GM18951 (cell line): ENCODE measurements around the gene C6orf141.

Experiments
- POLR2A ChIP-seq: IDR thresholded peaks from 4 replicates; pipeline ENCODE4 v1.6.1; 2011; ENCODE audit warnings: mild to moderate bottlenecking; ENCODE audit not compliant: insufficient read length, insufficient read depth; ENCODE audit errors: extremely low read depth
- in situ Hi-C: fragments of 300-500 bp; cut with MboI; formaldehyde crosslinking; loops from one replicate; pipeline ENCODE4 v1.12.0; 2022; ENCODE audit warnings: low sequenced_read_pairs, mixed read lengths, inconsistent platforms; ENCODE audit not compliant: unreplicated experiment

Gene C6orf141

DNA sequence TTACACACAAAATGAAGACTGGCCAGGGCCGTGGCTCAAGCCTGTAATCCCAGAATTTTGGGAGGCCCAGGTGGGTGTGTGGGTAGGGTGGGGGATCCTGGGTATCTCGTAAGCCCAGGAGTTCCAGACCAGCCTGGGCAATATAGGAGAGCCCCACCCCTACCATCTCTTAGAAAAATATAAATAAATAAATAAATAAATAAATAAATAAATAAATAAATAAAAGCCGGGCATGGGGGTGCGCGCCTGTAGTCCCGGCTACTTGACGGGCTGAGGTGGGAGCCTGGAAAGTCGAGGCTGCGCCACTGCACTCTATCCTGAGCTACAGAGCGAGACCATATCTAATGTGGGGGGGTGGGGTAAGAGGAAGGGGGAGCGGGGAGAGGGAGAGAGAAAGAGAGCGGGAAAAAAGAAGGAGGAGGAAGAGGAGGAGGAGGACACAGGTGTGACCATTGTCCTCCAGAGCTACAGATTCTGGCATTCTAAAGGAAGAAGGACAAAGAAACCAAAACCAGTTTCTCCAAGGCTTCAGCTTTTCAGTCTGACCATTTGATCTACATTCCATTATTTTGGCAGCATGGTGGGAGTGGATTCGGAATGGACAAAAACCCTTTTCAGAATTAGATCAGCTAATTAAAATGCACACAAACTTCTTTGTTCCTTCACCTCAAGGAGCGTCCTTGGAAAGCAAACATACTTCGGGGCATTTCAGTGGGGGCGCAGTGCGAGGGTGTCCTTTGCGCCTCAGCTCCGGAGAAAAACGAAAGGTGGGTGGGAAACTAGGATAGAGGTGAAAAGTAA lies 577 bp upstream of the C6orf141 start:
- in situ Hi-C loops: no loop called here
- TF ChIP-seq POLR2A: no peak

DNA sequence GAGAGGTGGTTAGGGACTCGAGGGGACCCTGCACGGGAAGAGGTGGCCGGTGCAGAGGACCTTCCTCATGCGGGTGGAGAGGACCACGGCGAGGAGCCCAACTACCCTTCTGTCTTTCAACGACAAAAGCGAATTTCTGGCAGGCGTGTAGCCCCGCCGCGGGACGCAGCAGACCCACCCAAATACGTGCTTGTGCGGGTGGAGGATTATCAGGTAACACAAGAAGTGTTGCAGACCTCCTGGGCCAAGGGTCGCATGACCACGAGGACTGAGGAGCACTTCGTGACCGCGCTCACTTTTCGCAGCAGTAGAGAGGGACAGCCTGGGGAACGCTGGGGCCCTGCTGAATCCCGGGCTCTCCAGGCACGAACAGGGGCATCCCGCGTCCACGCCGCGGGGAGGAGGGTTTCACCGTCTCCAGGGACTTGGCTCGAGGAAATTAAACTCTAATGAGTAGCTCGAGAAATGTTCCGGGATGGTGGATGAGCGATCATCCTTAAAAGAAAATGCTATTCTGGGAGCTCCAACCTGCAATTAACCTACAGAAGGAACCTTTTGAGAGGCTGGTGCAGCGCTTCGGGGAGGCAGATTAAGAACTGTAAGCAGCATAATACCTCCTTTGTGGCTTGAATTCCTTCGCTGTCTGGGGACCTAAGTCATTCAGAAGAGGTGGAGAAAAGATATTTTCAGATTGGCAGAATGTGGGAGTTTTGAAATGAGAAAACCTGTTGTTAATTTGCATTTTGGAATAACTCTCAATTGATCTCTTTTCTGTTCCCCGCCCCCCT lies 804 bp downstream of the C6orf141 start:
- in situ Hi-C loops: no loop called here
- TF ChIP-seq POLR2A: no peak

DNA sequence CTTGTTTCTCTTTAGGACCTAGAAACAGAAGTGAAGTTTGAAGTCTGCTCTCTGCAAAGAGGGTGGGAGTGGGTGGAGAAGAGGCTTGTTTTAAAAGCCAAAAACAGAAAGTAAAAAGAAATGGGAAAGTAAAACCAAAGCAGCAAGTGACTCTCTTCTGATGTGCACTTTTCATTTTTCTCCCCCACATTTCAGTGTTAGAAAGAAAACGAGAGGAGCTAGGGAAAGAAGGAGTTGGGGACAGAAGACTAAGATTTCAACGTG lies 1.3 kb downstream of the C6orf141 start:
- TF ChIP-seq POLR2A: no peak
- in situ Hi-C loops: no loop called here

DNA sequence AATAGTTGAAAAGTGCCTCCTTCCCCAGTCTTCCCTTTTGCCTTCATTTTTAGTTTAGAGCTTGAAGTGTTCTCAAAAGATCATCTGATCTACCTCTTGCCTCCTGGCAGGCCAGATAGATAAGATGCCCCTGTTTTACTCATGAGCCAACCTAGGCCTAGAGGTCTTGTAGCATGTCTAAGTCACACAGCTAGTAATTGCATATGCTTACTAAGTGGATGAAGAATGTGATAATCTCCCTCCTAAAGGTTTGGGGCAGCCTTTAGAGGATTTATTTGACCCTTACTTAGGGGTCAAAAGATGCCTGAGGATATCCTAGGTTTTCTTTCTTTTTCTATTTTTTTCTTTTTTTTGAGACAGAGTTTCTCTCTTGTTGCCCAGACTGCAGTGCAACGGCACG lies 2.1 kb downstream of the C6orf141 start:
- in situ Hi-C loops: no loop called here
- TF ChIP-seq POLR2A: no peak

DNA sequence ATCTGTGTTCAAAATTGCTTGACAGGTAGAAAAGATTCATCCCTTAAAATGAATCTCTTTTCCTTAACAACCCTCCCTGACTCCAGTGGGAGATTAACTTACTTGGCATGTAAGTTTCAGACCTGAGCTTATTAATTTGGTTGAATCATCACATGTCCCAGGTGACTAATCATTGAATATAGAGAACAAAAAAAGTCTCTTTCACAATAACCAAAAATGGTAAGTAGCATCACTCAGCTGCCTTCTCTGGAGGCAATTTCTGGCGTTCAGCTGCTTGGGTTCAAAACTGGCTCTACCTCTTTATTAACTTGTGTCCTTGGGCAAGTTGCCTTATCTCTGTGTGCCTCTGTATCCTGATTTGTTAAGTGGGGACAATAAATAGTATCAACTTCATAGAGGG lies 2.9 kb downstream of the C6orf141 start:
- TF ChIP-seq POLR2A: no peak
- in situ Hi-C loops: no loop called here

DNA sequence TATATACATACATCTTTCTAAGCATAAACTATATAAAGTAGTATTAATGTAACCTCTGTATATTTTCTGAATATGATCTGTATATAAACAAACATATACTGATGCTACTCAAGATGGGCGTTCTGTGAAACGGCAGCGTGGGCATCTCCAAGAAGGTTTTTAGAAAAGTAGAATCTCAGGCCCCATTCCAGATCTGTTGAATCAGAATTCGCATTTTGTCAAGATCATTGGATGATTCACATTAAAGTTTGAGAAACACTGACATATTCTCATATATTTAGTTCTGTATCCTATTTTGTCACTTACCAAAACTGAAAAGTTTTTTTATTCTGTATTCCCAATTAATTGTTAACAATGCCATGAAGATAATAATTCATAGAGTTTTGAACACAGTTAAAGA lies 5.5 kb downstream of the C6orf141 start:
- no peak for TF ChIP-seq POLR2A
- in situ Hi-C loops: no loop called here

DNA sequence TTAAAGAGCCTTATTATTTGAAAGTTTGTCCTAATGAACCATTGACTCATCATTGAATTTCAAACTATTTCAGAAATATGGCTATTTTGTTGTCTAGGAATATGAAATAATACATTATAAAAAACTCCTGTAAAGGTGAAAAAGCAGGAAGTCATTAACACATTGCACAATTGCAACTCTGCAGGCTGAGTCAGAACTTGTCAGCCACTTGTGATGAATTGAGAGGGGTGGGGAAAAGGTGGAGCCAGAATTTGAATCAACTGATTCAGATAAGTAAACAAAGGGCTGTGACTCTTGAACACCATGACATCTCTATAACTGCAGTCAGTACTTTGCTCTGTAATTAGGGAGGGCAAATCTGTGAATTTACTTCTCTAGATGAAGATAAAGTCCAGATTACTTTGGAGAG lies 6.0 kb downstream of the C6orf141 start:
- in situ Hi-C loops: no loop called here
- no peak for TF ChIP-seq POLR2A

DNA sequence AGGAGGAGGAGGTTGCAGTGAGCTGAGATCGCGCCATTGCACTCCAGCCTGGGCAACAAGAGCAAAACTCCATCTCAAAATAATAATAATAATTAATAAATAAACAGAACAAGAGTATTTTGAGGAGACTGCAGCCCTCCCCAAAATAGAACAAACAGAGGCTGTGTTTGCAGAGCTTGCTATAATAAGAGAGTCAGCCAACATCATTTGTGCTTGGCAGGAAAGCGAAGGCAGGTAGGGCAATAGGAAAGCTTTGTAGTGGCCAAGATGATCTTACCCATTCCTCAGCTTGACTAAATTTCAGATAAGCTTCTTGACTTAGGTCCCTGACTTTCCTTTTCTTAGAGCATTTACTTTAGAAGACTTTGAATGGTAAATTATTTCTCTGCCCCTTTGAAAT lies 6.7 kb downstream of the C6orf141 start:
- no peak for TF ChIP-seq POLR2A
- in situ Hi-C loops: no loop called here

DNA sequence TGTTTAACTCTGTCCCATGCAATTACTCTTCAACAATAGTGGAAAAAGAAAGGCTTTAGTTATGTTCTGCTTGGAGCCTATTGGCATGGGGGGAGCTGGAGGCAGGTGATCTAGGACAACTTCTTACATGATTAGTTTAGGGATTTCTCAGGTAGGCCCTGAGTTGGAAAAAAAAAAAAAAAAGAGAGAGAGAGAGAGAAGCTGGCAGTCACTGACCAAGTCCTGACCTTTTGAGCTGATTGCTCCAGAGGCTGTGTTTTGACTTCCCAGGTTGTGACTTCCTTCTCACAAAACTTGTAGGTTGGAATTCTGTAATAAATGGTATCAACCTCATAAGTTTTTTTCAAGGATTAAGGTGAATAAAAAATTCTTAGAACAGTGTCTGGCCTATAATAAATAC lies 7.8 kb downstream of the C6orf141 start:
- no peak for TF ChIP-seq POLR2A
- in situ Hi-C loops: no loop called here

DNA sequence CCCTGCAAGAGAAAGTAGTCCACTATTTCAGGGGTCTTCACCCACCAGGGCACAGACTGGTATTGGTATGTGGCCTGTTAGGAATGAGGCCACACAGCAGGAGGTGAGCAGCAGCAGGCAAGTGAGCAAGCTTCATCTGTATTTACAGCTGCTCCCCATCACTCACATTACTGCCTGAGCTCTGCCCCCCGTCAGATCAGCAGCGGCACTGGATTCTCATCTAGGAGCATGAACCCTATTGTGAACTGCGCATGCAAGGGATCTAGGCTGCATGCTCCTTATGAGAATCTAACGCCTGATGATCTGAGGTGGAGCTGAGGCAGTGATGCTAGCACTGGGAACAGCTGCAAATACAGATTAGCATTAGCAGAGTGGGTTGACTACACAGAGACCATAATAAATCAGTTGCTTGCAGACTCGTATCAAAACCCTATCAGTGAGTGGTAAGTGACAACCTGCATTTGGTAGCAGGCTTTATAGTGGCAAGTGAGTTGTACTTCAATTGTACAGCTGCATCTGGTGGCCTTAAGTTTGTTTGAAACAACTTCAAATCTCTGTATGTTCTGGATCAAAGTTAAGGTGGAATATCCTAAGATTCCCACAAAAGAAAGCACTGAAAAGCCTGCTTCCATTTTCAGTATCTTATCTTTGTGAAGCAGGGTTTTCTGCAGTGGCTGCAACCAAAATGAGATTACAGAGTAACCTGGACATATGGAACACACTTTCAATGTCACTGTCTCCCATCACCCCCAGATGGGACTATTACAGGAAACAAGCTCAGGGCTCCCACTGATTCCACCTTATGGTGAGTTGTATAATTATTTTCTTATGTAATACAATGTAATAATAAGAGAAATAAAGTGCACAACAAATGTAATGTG lies 12.8 kb downstream of the C6orf141 start:
- no peak for TF ChIP-seq POLR2A
- in situ Hi-C loops: no loop called here

DNA sequence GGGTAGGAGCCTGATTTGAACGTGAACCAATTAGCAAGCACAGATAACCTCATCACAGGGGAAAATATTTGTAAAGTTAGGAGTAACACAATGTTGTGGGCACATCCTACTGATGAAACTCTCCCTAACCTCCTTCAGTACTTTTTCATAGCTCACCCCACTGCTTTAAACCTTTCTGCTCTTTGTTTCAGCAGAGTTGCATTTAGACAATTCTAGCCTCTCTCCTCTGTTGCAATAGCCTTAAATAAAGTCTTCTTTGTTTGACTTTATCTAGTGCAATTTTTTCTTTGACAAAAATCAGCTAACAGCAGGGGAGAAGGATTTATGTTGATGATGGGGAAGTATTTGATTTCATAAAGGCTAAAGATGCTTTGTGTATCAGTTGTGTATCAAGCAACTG lies 14.1 kb downstream of the C6orf141 start:
- TF ChIP-seq POLR2A: no peak
- in situ Hi-C loops: no loop called here

DNA sequence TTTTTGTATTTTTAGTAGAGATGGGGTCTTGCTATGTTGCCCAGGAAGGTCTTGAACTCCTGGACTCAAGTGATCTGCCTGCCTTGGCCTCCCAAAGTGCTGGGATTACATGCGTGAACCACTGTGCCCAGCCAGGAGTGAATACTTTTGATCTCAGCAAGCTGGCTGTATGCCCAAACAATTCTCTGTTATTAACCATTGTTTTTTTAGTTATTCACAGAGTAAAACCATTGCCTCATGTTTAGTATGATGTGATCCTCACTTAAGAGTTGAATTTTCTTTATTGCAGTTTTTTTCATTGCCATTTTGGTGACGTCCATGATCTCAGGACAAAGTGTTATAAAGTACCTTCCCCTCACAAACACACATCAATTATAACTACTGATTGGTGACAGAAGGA lies 14.8 kb downstream of the C6orf141 start:
- in situ Hi-C loops: no loop called here

DNA sequence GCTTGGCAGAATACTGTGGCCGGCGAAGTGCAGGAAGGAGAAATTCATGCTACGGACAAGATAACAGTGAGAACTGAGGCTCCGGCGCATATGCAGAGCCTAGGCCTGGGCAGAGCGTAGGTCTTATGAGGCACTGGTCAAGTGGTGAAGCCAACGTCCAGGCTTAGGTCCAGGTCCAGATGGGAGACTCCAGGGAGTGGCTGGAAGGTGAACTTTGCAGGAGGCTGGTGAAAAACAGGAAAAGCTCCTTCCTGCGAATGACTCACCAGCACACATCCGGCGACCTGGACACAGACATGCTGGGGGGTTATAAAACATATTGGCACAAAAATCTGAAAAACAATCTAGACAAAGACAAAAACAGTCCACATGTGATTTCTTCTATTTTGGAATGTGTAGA lies 15.4 kb downstream of the C6orf141 start:
- no peak for TF ChIP-seq POLR2A
- in situ Hi-C loops: no loop called here

More for the DNA sequence above, 14.8 kb downstream of the C6orf141 start:
- TF ChIP-seq POLR2A: no peak
